Measurements from ENCODE around the gene BCL2.

GRCh38 chr18:63213331-63213900 is 106.2 kb downstream of the BCL2 start:
- TF ChIP-seq CTCF (IDR thresholded peaks at IDR 0.05) = no peak
- no peak for TF ChIP-seq POLR2A (IDR thresholded peaks at IDR 0.05)

Data from Peyer's patch (tissue), 4 donors.